Tibial artery (tissue), 4 donors: ENCODE data around the gene ZBTB20.

Experiments
- DNase-seq, 2 donors: peaks; one replicate each; pipeline ENCODE4 v3.0.0-alpha.2; 2019
- H3K27ac ChIP-seq, 2 donors: fragments of 200-600 bp; sonication (generic) in 1 of 2; 1 replicate in 1 of 2; 2 replicates in 1 of 2; pipeline ENCODE4 v1.5.1; 2018 to 2019; ENCODE audit warnings: mild to moderate bottlenecking in 1 of 2
- H3K27me3 ChIP-seq, 2 donors: fragments of 200-600 bp; sonication (generic) in 1 of 2; one replicate each; pipeline versions ENCODE4 v1.5.1 to v1.6.0; 2016 to 2019
- H3K36me3 ChIP-seq, 3 donors: fragments of 200-600 bp; sonication (generic) in 2 of 3; one replicate each; pipeline ENCODE4 v1.5.1; 2016 to 2019; ENCODE audit warnings: mild to moderate bottlenecking in 2 of 3
- H3K4me1 ChIP-seq, 4 donors: fragments of 200-600 bp; sonication (generic) in 2 of 4; 1 replicate in 3 of 4; 2 replicates in 1 of 4; pipeline ENCODE4 v1.5.1; 2016 to 2019
- H3K4me3 ChIP-seq, 2 donors: fragments of 200-600 bp; sonication (generic) in 1 of 2; 1 replicate in 1 of 2; 2 replicates in 1 of 2; pipeline ENCODE4 v1.5.1; 2018 to 2019; ENCODE audit warnings: mild to moderate bottlenecking in 2 of 2
- H3K9me3 ChIP-seq, 3 donors: fragments of 200-600 bp; sonication (generic) in 1 of 3; one replicate each; pipeline ENCODE4 v1.5.1; 2016 to 2019
- CTCF ChIP-seq, 2 experiments: fragments of 200-600 bp in 1 of 2; fragments of 450-650 bp in 1 of 2; IDR thresholded peaks; one replicate each; pipeline ENCODE4 v1.5.1; 2017 to 2019; ENCODE audit warnings: antibody characterized with exemption in 2 of 2, mild to moderate bottlenecking in 1 of 2, moderate library complexity in 1 of 2
- intact Hi-C: fragments of 100-400 bp; cut with DNase I; formaldehyde crosslinking; loops from one replicate; pipeline ENCODE4 v1.15.0; 2023; ENCODE audit warnings: low total_unique reads

The ZBTB20 gene

GRCh38 chr3:114333180-114333922 lies 813.7 kb downstream of the ZBTB20 start:
- no peak for DNase-seq
- H3K4me3 ChIP-seq = no peak overlapping the region
- intact Hi-C loops = no loop called here
- peaks cover 4 to 5% (median 5%) of the 10 kb centered on the region in 3 donors for H3K36me3 ChIP-seq
- H3K27me3 ChIP-seq = no peaks in the 10 kb centered on the region
- no peaks in the 10 kb centered on the region for H3K9me3 ChIP-seq
- no peak for TF ChIP-seq CTCF (IDR thresholded peaks at IDR 0.05)
- H3K27ac ChIP-seq = no peak overlapping the region
- no peaks in the 10 kb centered on the region for H3K4me1 ChIP-seq

DNA sequence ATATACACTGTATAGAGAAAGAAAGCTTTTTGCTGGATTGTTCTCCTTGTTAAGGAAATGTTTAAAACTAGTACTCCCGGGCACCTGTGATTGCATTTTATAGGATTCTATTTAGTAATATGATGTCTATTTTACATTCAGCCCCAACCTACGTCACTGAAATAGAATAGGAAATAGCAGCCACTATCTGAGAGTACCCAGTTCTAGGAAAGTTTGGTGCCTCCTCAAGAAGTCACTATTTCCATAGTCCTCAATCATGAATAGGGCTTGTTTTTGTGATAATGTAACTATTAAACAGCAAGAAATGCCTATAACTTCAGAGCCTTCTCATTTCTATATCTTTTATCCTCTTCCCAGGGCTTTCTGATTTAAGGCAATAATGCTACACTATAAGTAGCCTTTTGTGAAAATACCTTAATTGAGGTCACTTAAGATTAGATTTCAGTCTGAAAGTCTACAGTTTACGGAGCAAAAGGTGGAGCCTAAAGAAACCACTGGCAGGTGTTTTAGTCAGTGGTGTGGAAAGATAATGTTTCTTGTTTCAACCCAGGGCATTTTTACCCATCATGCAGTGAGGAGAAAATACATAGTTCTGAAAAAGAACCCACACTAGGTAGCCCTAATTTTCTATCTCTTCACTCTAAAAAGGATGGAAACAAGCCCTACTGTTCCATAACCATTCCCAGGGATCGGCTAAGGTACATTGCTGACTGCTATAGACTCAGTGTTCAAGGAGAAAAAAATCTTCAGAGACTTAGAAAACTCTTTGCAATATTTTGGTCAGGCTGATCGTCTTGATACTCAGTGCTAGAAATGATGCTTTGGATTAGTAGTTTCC lies 814.5 kb downstream of the ZBTB20 start:
- no peak for TF ChIP-seq CTCF (IDR thresholded peaks at IDR 0.05)
- Histone ChIP-seq H3K9me3 (no peaks in the 10 kb centered on the region), H3K4me1 (no peaks in the 10 kb centered on the region), H3K27ac (no peak overlapping the region), H3K36me3 (no peaks in the 10 kb centered on the region), H3K27me3 (no peaks in the 10 kb centered on the region), H3K4me3 (no peak overlapping the region)
- no peak for DNase-seq
- intact Hi-C loops = no loop called here

DNA sequence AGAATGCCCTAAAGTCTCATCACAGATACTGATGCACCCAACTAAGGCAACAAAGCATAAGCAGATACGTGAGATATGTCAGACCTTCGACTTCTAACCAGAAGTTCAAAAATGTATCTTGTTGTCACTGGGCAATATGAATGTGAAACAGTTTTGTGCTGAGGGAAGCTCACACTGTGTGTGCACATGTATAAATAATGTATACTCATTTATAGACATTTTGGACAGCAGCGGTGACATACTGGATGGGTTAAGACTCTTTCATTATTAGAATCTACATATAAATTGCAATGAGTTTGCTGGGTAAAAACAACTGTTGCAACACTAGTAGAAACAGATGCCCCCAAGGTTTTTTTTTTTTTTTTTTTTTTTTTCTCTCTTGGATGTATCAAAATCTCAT lies 815.4 kb downstream of the ZBTB20 start:
- no peaks in the 10 kb centered on the region for H3K9me3 ChIP-seq
- intact Hi-C loops = no loop called here
- H3K36me3 ChIP-seq = no peaks in the 10 kb centered on the region
- H3K27me3 ChIP-seq = no peaks in the 10 kb centered on the region
- H3K4me1 ChIP-seq = no peaks in the 10 kb centered on the region
- no peak for TF ChIP-seq CTCF (IDR thresholded peaks at IDR 0.05)
- H3K4me3 ChIP-seq = no peak overlapping the region
- no peak for DNase-seq
- no peak overlapping the region for H3K27ac ChIP-seq

DNA sequence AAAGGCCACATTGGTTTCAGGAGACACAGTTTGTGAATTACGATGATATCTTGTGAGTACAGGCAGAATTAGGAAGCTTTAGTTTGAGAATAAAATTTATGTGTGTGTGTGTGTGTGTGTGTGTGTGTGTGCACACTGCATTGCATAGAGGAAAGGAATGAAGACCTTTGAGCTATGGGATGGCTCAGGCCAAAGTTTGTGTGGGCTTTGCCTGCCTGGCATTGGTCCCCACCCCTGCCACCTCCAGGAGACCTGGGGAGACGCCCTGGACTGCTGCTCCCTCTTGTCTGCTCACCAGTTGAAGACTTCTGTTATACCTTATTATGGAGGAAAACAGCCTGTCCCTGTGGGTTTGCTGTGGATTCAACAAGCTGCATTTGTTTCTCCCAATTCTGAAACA lies 816.1 kb downstream of the ZBTB20 start:
- no peaks in the 10 kb centered on the region for H3K27me3 ChIP-seq
- TF ChIP-seq CTCF (IDR thresholded peaks at IDR 0.05) = no peak
- H3K4me3 ChIP-seq = no peak overlapping the region
- H3K4me1 ChIP-seq = no peaks in the 10 kb centered on the region
- no peaks in the 10 kb centered on the region for H3K36me3 ChIP-seq
- H3K27ac ChIP-seq = no peak overlapping the region
- no peaks in the 10 kb centered on the region for H3K9me3 ChIP-seq
- intact Hi-C loops = no loop called here
- DNase-seq = no peak

- no peak for DNase-seq
- TF ChIP-seq CTCF (IDR thresholded peaks at IDR 0.05) = no peak
- H3K4me3 ChIP-seq = no peak overlapping the region
- no peaks in the 10 kb centered on the region for H3K9me3 ChIP-seq
- H3K27me3 ChIP-seq = no peaks in the 10 kb centered on the region
- H3K4me1 ChIP-seq = no peaks in the 10 kb centered on the region
- H3K27ac ChIP-seq = no peak overlapping the region
- intact Hi-C loops = no loop called here
- H3K36me3 ChIP-seq = no peaks in the 10 kb centered on the region
Observed at GRCh38 chr3:114329823-114330222, 817.3 kb downstream of the ZBTB20 start.
